ENCODE measurements around the gene MND1.

The MND1 gene

DNA sequence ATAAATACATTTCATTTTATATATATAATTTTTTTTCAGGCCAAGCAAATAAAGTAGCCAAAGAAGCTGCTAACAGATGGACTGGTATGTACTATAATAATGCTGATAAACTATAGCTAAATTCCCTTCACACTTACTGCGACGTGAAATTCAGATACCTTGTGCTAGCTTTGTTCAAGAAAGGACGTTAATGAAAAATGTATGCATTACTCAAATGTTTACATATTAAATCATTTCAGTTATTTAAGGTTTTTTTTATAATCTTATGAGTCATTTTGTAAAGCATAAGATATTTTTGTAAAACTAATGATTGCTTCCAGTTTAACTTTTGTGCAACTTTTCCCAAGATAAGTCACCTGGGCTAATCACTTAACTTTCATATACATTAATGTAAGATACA is 64.4 kb downstream of the MND1 start:
- TF ChIP-seq BACH2 (CRISPR knock-in tag; IDR thresholded peaks at IDR 0.05; ENCODE audit: borderline replicate concordance) = no peak
- no peak for TF ChIP-seq RARB (CRISPR knock-in tag; IDR thresholded peaks at IDR 0.05)
- TF ChIP-seq ARNTL (CRISPR knock-in tag; IDR thresholded peaks at IDR 0.05; ENCODE audit: borderline replicate concordance, low read depth) = no peak
- TF ChIP-seq, protein P1, sequence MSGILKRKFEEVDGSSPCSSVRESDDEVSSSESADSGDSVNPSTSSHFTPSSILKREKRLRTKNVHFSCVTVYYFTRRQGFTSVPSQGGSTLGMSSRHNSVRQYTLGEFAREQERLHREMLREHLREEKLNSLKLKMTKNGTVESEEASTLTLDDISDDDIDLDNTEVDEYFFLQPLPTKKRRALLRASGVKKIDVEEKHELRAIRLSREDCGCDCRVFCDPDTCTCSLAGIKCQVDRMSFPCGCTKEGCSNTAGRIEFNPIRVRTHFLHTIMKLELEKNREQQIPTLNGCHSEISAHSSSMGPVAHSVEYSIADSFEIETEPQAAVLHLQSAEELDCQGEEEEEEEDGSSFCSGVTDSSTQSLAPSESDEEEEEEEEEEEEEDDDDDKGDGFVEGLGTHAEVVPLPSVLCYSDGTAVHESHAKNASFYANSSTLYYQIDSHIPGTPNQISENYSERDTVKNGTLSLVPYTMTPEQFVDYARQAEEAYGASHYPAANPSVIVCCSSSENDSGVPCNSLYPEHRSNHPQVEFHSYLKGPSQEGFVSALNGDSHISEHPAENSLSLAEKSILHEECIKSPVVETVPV (CRISPR knock-in tag; IDR thresholded peaks at IDR 0.05) = no peak
- no peak for TF ChIP-seq ZFP3 (CRISPR knock-in tag; IDR thresholded peaks at IDR 0.05)
- no peak for TF ChIP-seq GLIS3 (CRISPR knock-in tag; IDR thresholded peaks at IDR 0.05)
- TF ChIP-seq, protein P2, sequence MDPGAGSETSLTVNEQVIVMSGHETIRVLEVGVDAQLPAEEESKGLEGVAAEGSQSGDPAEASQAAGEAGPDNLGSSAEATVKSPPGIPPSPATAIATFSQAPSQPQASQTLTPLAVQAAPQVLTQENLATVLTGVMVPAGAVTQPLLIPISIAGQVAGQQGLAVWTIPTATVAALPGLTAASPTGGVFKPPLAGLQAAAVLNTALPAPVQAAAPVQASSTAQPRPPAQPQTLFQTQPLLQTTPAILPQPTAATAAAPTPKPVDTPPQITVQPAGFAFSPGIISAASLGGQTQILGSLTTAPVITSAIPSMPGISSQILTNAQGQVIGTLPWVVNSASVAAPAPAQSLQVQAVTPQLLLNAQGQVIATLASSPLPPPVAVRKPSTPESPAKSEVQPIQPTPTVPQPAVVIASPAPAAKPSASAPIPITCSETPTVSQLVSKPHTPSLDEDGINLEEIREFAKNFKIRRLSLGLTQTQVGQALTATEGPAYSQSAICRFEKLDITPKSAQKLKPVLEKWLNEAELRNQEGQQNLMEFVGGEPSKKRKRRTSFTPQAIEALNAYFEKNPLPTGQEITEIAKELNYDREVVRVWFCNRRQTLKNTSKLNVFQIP (CRISPR knock-in tag; IDR thresholded peaks at IDR 0.05; ENCODE audit: borderline replicate concordance, low read depth) = no peak
- no peak for TF ChIP-seq ZC3H10 (CRISPR knock-in tag; IDR thresholded peaks at IDR 0.05)
- no peak for TF ChIP-seq TCF4 (CRISPR knock-in tag; IDR thresholded peaks at IDR 0.05; ENCODE audit: borderline replicate concordance)
- TF ChIP-seq TOX (CRISPR knock-in tag; IDR thresholded peaks at IDR 0.05; ENCODE audit: borderline replicate concordance) = no peak
- TF ChIP-seq ZNF70 (CRISPR knock-in tag; IDR thresholded peaks at IDR 0.05) = no peak
- no peak for TF ChIP-seq ESRRG (CRISPR knock-in tag; IDR thresholded peaks at IDR 0.05)
- no peak for TF ChIP-seq OSR1 (CRISPR knock-in tag; IDR thresholded peaks at IDR 0.05)
- TF ChIP-seq SNAI2 (CRISPR knock-in tag; IDR thresholded peaks at IDR 0.05) = no peak
- TF ChIP-seq ZFP30 (CRISPR knock-in tag; IDR thresholded peaks at IDR 0.05) = no peak
- no peak for TF ChIP-seq ZNF8 (CRISPR knock-in tag; IDR thresholded peaks at IDR 0.05)
- no peak for TF ChIP-seq PATZ1 (CRISPR knock-in tag; IDR thresholded peaks at IDR 0.05; ENCODE audit: borderline replicate concordance)
- no peak for TF ChIP-seq CREB5 (CRISPR knock-in tag; IDR thresholded peaks at IDR 0.05; ENCODE audit: low read depth)
- no peak for TF ChIP-seq ZNF565 (CRISPR knock-in tag; conservative IDR thresholded peaks at IDR 0.05; ENCODE audit: low read depth)
- ATAC-seq = no peak

GRCh38 chr4:153409412-153409811 is 64.9 kb downstream of the MND1 start:
- TF ChIP-seq CSDC2 (CRISPR knock-in tag; IDR thresholded peaks at IDR 0.05) = no peak
- TF ChIP-seq SNAI2 (CRISPR knock-in tag; IDR thresholded peaks at IDR 0.05) = no peak
- no peak for TF ChIP-seq OSR1 (CRISPR knock-in tag; IDR thresholded peaks at IDR 0.05)
- TF ChIP-seq ZFP30 (CRISPR knock-in tag; IDR thresholded peaks at IDR 0.05) = no peak
- TF ChIP-seq TOX (CRISPR knock-in tag; IDR thresholded peaks at IDR 0.05; ENCODE audit: borderline replicate concordance) = no peak
- TF ChIP-seq PPARA (CRISPR knock-in tag; IDR thresholded peaks at IDR 0.05; ENCODE audit: borderline replicate concordance) = no peak
- TF ChIP-seq, protein P2 (CRISPR knock-in tag; IDR thresholded peaks at IDR 0.05; ENCODE audit: borderline replicate concordance, low read depth) = no peak
- TF ChIP-seq CREB5 (CRISPR knock-in tag; IDR thresholded peaks at IDR 0.05; ENCODE audit: low read depth) = no peak
- TF ChIP-seq PATZ1 (CRISPR knock-in tag; IDR thresholded peaks at IDR 0.05; ENCODE audit: borderline replicate concordance) = no peak
- no peak for TF ChIP-seq RARB (CRISPR knock-in tag; IDR thresholded peaks at IDR 0.05)
- no peak for TF ChIP-seq ZNF8 (CRISPR knock-in tag; IDR thresholded peaks at IDR 0.05)
- TF ChIP-seq, protein P1 (CRISPR knock-in tag; IDR thresholded peaks at IDR 0.05) = no peak
- TF ChIP-seq ZNF70 (CRISPR knock-in tag; IDR thresholded peaks at IDR 0.05) = no peak
- TF ChIP-seq TSHZ2 (CRISPR knock-in tag; IDR thresholded peaks at IDR 0.05) = no peak
- no peak for TF ChIP-seq ZNF565 (CRISPR knock-in tag; conservative IDR thresholded peaks at IDR 0.05; ENCODE audit: low read depth)
- no peak for TF ChIP-seq BACH2 (CRISPR knock-in tag; IDR thresholded peaks at IDR 0.05; ENCODE audit: borderline replicate concordance)
- peak; percentile 81 for ATAC-seq
